Breast epithelium (tissue), 4 donors: ENCODE measurements around the gene SDF2. TPM values are rescaled to one million over a fixed set of nuclear protein-coding genes. Genes with fewer than 3 reads are reported as not detected.

Source experiments
- DNase-seq, 2 donors: peaks; one replicate each; pipeline ENCODE4 v3.0.0-alpha.2; 2019; ENCODE audit warnings: low spot score in 2 of 2
- H3K27ac ChIP-seq, 2 donors: fragments of 200-600 bp; sonication (generic) in 1 of 2; one replicate each; pipeline ENCODE4 v1.5.1; 2016 to 2019; ENCODE audit warnings: mild to moderate bottlenecking in 1 of 2
- H3K27me3 ChIP-seq, 2 donors: fragments of 200-600 bp; sonication (generic) in 1 of 2; one replicate each; pipeline versions ENCODE4 v1.5.1 to v1.6.0; 2017 to 2019; ENCODE audit warnings: control low read depth in 1 of 2, mild to moderate bottlenecking in 1 of 2
- H3K36me3 ChIP-seq: fragments of 200-600 bp; one replicate; pipeline ENCODE4 v1.5.1; 2019
- H3K4me1 ChIP-seq, 2 donors: fragments of 200-600 bp; sonication (generic); one replicate each; pipeline ENCODE4 v1.5.1; 2016 to 2019; ENCODE audit warnings: control low read depth in 1 of 2
- H3K4me3 ChIP-seq, 3 donors: fragments of 200-600 bp; sonication (generic); 1 replicate in 2 of 3; 2 replicates in 1 of 3; pipeline ENCODE4 v1.5.1; 2016 to 2019; ENCODE audit warnings: mild to moderate bottlenecking in 3 of 3, moderate library complexity in 2 of 3
- H3K9me3 ChIP-seq, 2 donors: fragments of 200-600 bp; sonication (generic) in 1 of 2; one replicate each; pipeline ENCODE4 v1.5.1; 2016 to 2019; ENCODE audit warnings: control low read depth in 1 of 2
- CTCF ChIP-seq, 3 donors: fragments of 450-650 bp; IDR thresholded peaks; one replicate each; pipeline ENCODE4 v1.5.1; 2016 to 2017; ENCODE audit warnings: antibody characterized with exemption in 3 of 3, mild to moderate bottlenecking in 3 of 3, moderate library complexity in 3 of 3
- POLR2A ChIP-seq: fragments of 450-650 bp; IDR thresholded peaks from one replicate; pipeline ENCODE4 v1.6.1; 2016; ENCODE audit warnings: antibody characterized with exemption, mild to moderate bottlenecking, moderate library complexity
- POLR2AphosphoS5 ChIP-seq, 3 donors: sonication (generic); formaldehyde crosslinking; IDR thresholded peaks; one replicate each; pipeline ENCODE4 v1.6.1; 2017; ENCODE audit warnings: antibody characterized with exemption in 3 of 3
- intact Hi-C: fragments of 100-400 bp; cut with DNase I; formaldehyde crosslinking; loops from one replicate; pipeline ENCODE4 v1.15.1; 2023; ENCODE audit warnings: low total_unique reads
- total RNA-seq, 3 donors: library from RNA; depleted of rRNA; stranded (reverse); fragments of >200 nt; gene quantifications; one replicate each; pipeline ENCODE4 v1.1.0, GENCODE V29; 2016

SDF2 gene
- total RNA-seq, 3 donors from 2014 or later, result 38.1 to 66.6 (median 54.1) TPM

DNA sequence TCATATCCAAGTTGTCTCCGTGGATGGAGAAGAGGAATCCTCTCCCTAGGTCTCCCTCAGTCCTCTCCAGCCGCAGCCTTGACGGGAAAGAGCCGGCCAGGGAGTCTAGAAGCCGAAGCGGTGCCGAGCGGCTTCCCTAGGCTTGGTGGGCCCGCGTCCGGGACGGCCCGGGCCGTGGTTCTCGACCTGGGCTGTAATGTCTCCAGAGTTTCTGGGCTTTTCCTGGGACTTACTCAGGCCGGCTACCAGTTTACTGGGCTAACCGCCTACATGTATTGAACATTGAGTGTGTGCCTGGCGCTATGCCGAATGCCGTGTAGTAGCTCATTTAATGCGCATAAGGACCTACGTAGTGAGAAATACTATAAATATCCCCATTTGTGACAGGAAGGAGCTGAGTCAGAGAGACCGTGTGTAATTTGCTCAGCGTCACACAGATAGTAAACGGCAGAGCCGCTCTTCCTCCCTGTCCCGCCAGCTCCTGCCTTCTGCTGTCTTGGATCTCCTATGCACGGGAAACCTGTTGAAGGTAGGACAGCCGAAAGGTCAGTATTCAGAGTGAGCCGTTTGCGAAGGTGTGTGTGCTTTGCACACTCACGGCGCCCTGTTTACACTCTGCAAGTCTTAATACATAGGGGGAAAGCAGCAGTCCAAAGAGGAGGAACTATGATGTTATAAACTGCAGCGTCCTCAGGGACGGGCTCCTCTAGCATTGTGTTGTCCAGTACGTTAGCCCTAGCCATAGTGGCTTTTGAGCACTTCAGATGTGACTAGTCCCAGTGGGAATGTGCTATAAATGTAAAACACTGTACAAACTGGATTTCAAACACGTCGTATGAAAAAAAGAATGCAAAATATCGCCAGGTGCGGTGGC lies 62.2 kb downstream of the SDF2 start:
- H3K4me3 ChIP-seq, result peak overlapping the region; percentile 64 to 74 (median 65)
- H3K27me3 ChIP-seq, result no peaks in the 10 kb centered on the region
- peak in 1 of 2 donors; percentile 34 for DNase-seq
- H3K9me3 ChIP-seq, result no peaks in the 10 kb centered on the region
- no peaks in the 10 kb centered on the region for H3K4me1 ChIP-seq
- TF ChIP-seq CTCF (IDR thresholded peaks at IDR 0.05) (no peak), POLR2A (no peak), POLR2AphosphoS5 (IDR thresholded peaks at IDR 0.05) (no peak)
- peak overlapping the region; percentile 94 to 97 for H3K27ac ChIP-seq
- intact Hi-C loops, result no loop called here
- no peaks in the 10 kb centered on the region for H3K36me3 ChIP-seq

GRCh38 chr17:28598799-28599310 lies 62.9 kb downstream of the SDF2 start, which contains the start of gene SPAG5:
Gene SPAG5 (minus strand): TSS chr17:28599025. CDS start chr17:28598946, 79 bp downstream.
- Histone ChIP-seq H3K36me3 (no peaks in the 10 kb centered on the region), H3K27ac (peak within 1 kb of the TSS; percentile 94 to 97), H3K27me3 (no peaks in the 10 kb centered on the region), H3K4me3 (peak within 1 kb of the TSS; percentile 64 to 74 (median 65)), H3K4me1 (no peaks in the 10 kb centered on the region), H3K9me3 (no peaks in the 10 kb centered on the region)
- DNase-seq, result peak; percentile 93
- intact Hi-C loops, result no loop called here
- TF ChIP-seq CTCF (IDR thresholded peaks at IDR 0.05), result no peak
- peak; percentile 75 to 86 (median 84) for TF ChIP-seq POLR2AphosphoS5 (IDR thresholded peaks at IDR 0.05)
- TF ChIP-seq POLR2A, result peak; percentile 71

- Histone ChIP-seq H3K4me3 (peak overlapping the region; percentile 64 to 74 (median 65)), H3K27ac (peak overlapping the region; percentile 94 to 97), H3K36me3 (no peaks in the 10 kb centered on the region), H3K27me3 (no peaks in the 10 kb centered on the region), H3K4me1 (no peaks in the 10 kb centered on the region), H3K9me3 (no peaks in the 10 kb centered on the region)
- DNase-seq, result no peak
- TF ChIP-seq POLR2AphosphoS5 (IDR thresholded peaks at IDR 0.05), result no peak
- intact Hi-C loops, result no loop called here
Measured at GRCh38 chr17:28598389-28598788, 63.3 kb downstream of the SDF2 start.

Other genes starting within 250 kb of the SDF2 start
- gene SLC13A2, start 188.3 kb downstream of the SDF2 start, total RNA-seq, result 1 to 10 TPM in 1 of 3 donors, under 1 TPM in 1, not detected in 1; 0.66 to 4.0 TPM
- gene FOXN1, start 155.6 kb downstream of the SDF2 start, total RNA-seq, result under 1 TPM in 1 of 3 donors, not detected in 2; 0.29 TPM
- 10 to 100 TPM; 19.2 to 34.1 (median 32.9) TPM for gene UNC119, start 109.3 kb downstream of the SDF2 start, total RNA-seq
- 10 to 100 TPM; 35.4 to 63.5 (median 53.3) TPM for gene PIGS, start 90.4 kb downstream of the SDF2 start, total RNA-seq
- gene ALDOC, start 85.0 kb downstream of the SDF2 start, total RNA-seq, result 100 to 1,000 TPM in 1 of 3 donors, 10 to 100 TPM in 2; 19.7 to 191 (median 40.7) TPM
- 1 to 10 TPM; 3.3 to 5.8 (median 4.1) TPM for gene SPAG5, start 62.9 kb downstream of the SDF2 start, total RNA-seq
- gene RSKR, start 47.7 kb downstream of the SDF2 start, total RNA-seq, result 10 to 100 TPM in 2 of 3 donors, 1 to 10 TPM in 1; 9.3 to 11.1 (median 11.0) TPM
- 100 to 1,000 TPM; 107 to 131 (median 107) TPM for gene BLTP2, start 16.7 kb downstream of the SDF2 start, total RNA-seq
- gene SUPT6H, start 299 bp upstream of the SDF2 start, total RNA-seq, result 10 to 100 TPM; 62.6 to 69.9 (median 66.7) TPM
- 1 to 10 TPM; 1.6 to 2.3 (median 1.6) TPM for gene PROCA1, start 50.0 kb upstream of the SDF2 start, total RNA-seq
- gene RAB34, start 56.0 kb upstream of the SDF2 start, total RNA-seq, result 100 to 1,000 TPM; 105 to 129 (median 123) TPM
- gene RPL23A, start 58.1 kb upstream of the SDF2 start, total RNA-seq, result 100 to 1,000 TPM; 491 to 945 (median 754) TPM
- 1 to 10 TPM; 2.4 to 8.3 (median 3.9) TPM for gene TLCD1, start 64.3 kb upstream of the SDF2 start, total RNA-seq
- 1 to 10 TPM; 2.9 to 5.3 (median 2.9) TPM for gene NEK8, start 66.9 kb upstream of the SDF2 start, total RNA-seq
- 10 to 100 TPM; 12.3 to 63.6 (median 48.9) TPM for gene TRAF4, start 82.1 kb upstream of the SDF2 start, total RNA-seq
- gene FAM222B, start 180.9 kb upstream of the SDF2 start, total RNA-seq, result 10 to 100 TPM in 2 of 3 donors, 1 to 10 TPM in 1; 9.7 to 12.0 (median 10.5) TPM
- gene ERAL1, start 193.1 kb upstream of the SDF2 start, total RNA-seq, result 10 to 100 TPM; 24.3 to 51.2 (median 26.4) TPM
- 10 to 100 TPM; 49.8 to 78.3 (median 56.9) TPM for gene FLOT2, start 235.8 kb upstream of the SDF2 start, total RNA-seq
- 10 to 100 TPM in 2 of 3 donors, 1 to 10 TPM in 1; 3.2 to 20.6 (median 14.2) TPM for gene DHRS13, start 241.2 kb upstream of the SDF2 start, total RNA-seq